Mammary epithelial cell (primary cell): ENCODE results near the gene CREB3L2.

Experiments used
- CTCF ChIP-seq, 2 donors: IDR thresholded peaks in 1 of 2; conservative IDR thresholded peaks in 1 of 2; 2 replicates each; pipeline ENCODE4 v1.5.1; 2011 to 2012; ENCODE audit warnings: inconsistent platforms in 2 of 2, low read length in 2 of 2, mild to moderate bottlenecking in 2 of 2, control low read depth in 1 of 2, low read depth in 1 of 2; ENCODE audit not compliant: insufficient read depth in 1 of 2; ENCODE audit errors: extremely low read depth in 1 of 2
- EZH2 ChIP-seq: IDR thresholded peaks from 2 replicates; pipeline ENCODE4 v1.6.1; 2012; ENCODE audit warnings: low read length, inconsistent platforms, borderline replicate concordance

GRCh38 chr7:137977173-137977572 is 24.7 kb downstream of the CREB3L2 start:
- no peak for TF ChIP-seq CTCF (conservative IDR thresholded peaks at IDR 0.05 in 1 of 2, IDR thresholded peaks at IDR 0.05 in 1 of 2; ENCODE audit: extremely low read depth in 1 of 2, insufficient read depth in 1 of 2, low read depth in 1 of 2, low read length in 2 of 2)
- TF ChIP-seq EZH2, result no peak
